Karpas-422 (cell line): ENCODE results near the gene IVL. TPM values are rescaled to one million over a fixed set of nuclear protein-coding genes. Genes with fewer than 3 reads are reported as not detected.

Experiments used
- DNase-seq: peaks from one replicate; pipeline ENCODE4 v3.0.0-alpha.2; 2015
- H2AFZ ChIP-seq: fragments of 200-600 bp; sonication (generic); 2 replicates; pipeline ENCODE4 v1.6.1; 2014; ENCODE audit warnings: antibody characterized with exemption, low read length, mixed read lengths
- H3K27ac ChIP-seq: fragments of 200-600 bp; sonication (generic); 2 replicates; pipeline ENCODE4 v1.5.1; 2014; ENCODE audit warnings: mild to moderate bottlenecking, low read length, moderate library complexity
- H3K27me3 ChIP-seq: fragments of 200-600 bp; sonication (generic); 2 replicates; pipeline ENCODE4 v1.6.1; 2014; ENCODE audit warnings: low read length, mixed read lengths
- H3K36me3 ChIP-seq: fragments of 200-600 bp; sonication (generic); 2 replicates; pipeline ENCODE4 v1.6.1; 2014; ENCODE audit warnings: low read length, mixed read lengths; ENCODE audit not compliant: insufficient read depth
- H3K4me1 ChIP-seq: fragments of 200-600 bp; sonication (generic); 2 replicates; pipeline ENCODE4 v1.6.1; 2014; ENCODE audit warnings: mild to moderate bottlenecking, low read length, mixed read lengths
- H3K4me2 ChIP-seq: fragments of 200-600 bp; sonication (generic); 2 replicates; pipeline ENCODE4 v1.6.1; 2014; ENCODE audit warnings: low read length, low read depth, mild to moderate bottlenecking; ENCODE audit not compliant: poor library complexity, severe bottlenecking
- H3K4me3 ChIP-seq: fragments of 200-600 bp; sonication (generic); 2 replicates; pipeline ENCODE4 v1.5.1; 2014; ENCODE audit warnings: mild to moderate bottlenecking, antibody characterized with exemption, low read length, mixed read lengths
- H3K79me2 ChIP-seq: fragments of 200-600 bp; sonication (generic); 2 replicates; pipeline ENCODE4 v1.6.1; 2014; ENCODE audit warnings: mild to moderate bottlenecking, low read length, mixed read lengths
- H3K9ac ChIP-seq: fragments of 200-600 bp; sonication (generic); 2 replicates; pipeline ENCODE4 v1.6.0; 2014; ENCODE audit warnings: low read length
- H3K9me2 ChIP-seq: fragments of 200-600 bp; sonication (generic), shearing (Covaris generic); replicated peaks from 2 replicates; pipeline ENCODE4 v1.6.0; 2014; ENCODE audit warnings: mild to moderate bottlenecking, low read length, moderate library complexity; ENCODE audit not compliant: insufficient read depth
- H3K9me3 ChIP-seq: fragments of 300-700, 200-600 bp; sonication (generic); 2 replicates; pipeline ENCODE4 v1.6.1; 2014; ENCODE audit warnings: low read length, mixed read lengths
- H4K20me1 ChIP-seq: fragments of 200-600 bp; sonication (generic); 2 replicates; pipeline ENCODE4 v1.6.1; 2014; ENCODE audit warnings: mild to moderate bottlenecking, antibody characterized with exemption, low read length, low read depth; ENCODE audit not compliant: insufficient read depth
- total RNA-seq: library from RNA; depleted of rRNA; stranded (reverse); fragments of >200 nt; shearing (Covaris generic); gene quantifications from 2 replicates; pipeline ENCODE4 v1.2.3, GENCODE V29; 2014; ENCODE audit warnings: low replicate concordance

IVL gene
- total RNA-seq, 1 experiment from 2014 or later = not detected

DNA sequence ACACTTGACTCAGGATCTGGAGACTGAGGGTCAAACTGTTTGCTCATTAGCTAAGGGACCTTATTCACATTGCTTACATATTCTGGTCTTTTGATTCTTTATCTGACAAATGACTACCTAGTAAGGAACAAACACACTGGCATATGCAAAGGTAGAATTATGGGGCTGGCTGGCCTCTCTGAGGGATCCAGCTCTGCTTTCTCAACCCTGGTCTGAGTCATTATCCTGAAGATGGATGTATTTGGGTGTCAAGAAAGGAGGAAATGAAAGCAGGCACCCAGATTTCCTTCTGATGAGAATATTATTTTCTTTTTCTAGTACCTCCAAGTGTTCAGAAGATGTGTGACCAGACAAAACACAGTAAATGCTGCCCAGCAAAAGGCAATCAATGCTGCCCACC, 24.3 kb upstream of the IVL start:
- Histone ChIP-seq H3K4me2 (no peak overlapping the region), H3K4me1 (peaks cover 5% of the 10 kb centered on the region; the same call in 1 of the 2 replicates), H3K79me2 (no peaks in the 10 kb centered on the region), H4K20me1 (no peaks in the 10 kb centered on the region), H3K9me3 (no peaks in the 10 kb centered on the region), H3K27me3 (no peaks in the 10 kb centered on the region), H3K27ac (no peak overlapping the region), H2AFZ (no peak overlapping the region), H3K36me3 (no peaks in the 10 kb centered on the region), H3K4me3 (no peak overlapping the region), H3K9ac (no peak overlapping the region), H3K9me2 (no peaks in the 10 kb centered on the region)
- no peak for DNase-seq

DNA sequence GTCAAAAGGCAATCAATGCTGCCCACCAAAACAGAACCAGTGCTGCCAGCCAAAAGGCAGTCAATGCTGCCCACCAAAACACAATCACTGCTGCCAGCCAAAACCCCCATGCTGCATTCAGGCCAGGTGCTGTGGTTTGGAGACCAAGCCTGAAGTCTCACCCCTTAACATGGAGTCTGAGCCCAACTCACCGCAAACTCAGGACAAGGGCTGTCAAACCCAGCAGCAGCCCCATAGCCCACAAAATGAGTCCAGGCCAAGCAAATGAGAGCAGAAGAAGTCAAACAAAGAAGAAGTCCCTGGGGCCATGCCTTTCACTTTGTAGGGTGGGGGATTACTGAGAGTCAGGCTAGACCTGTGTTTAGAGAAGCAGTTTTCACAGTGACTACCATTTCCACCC, 23.8 kb upstream of the IVL start:
- Histone ChIP-seq H3K4me1 (peaks cover 5% of the 10 kb centered on the region; the same call in 1 of the 2 replicates), H3K9me2 (no peaks in the 10 kb centered on the region), H4K20me1 (no peaks in the 10 kb centered on the region), H3K36me3 (no peaks in the 10 kb centered on the region), H3K27ac (no peak overlapping the region), H3K9ac (no peak overlapping the region), H2AFZ (no peak overlapping the region), H3K79me2 (no peaks in the 10 kb centered on the region), H3K4me2 (no peak overlapping the region), H3K27me3 (no peaks in the 10 kb centered on the region), H3K9me3 (no peaks in the 10 kb centered on the region), H3K4me3 (no peak overlapping the region)
- DNase-seq = no peak

DNA sequence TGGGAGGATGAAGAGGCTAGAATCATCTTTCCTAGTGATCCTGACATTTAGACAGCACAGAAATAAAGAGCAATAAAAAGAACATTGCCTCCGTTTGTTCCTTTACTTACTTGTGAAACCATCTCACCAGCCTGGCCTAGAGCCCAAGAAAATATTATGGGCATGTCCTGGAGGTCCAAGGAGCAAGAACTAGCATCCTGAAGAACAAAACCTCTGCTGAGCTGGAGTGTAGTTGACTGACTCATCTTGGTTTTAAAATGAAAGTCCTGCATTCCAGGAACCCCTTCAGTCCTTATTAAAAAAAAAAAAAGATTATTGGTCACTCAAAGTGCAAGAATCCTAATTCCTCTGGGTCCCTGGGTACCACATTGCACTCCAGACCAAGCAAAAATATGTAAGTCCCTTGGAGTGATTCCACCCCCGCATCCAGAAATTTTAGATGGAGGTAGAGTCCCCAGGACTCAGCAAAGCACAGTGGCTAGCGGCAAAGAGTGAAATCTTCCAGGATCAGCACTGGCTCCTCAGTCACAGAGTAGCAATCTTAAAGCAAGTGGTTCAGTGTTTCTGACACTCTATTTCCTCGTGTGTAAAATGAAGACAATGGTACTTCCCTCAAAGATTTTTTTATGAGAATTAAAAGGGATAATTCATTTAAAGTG, 23.3 kb upstream of the IVL start:
- Histone ChIP-seq H3K9me3 (no peaks in the 10 kb centered on the region), H3K36me3 (no peaks in the 10 kb centered on the region), H3K79me2 (no peaks in the 10 kb centered on the region), H2AFZ (no peak overlapping the region), H3K4me2 (no peak overlapping the region), H3K4me3 (no peak overlapping the region), H3K9me2 (no peaks in the 10 kb centered on the region), H4K20me1 (no peaks in the 10 kb centered on the region), H3K4me1 (peaks cover 5% of the 10 kb centered on the region; the same call in 1 of the 2 replicates), H3K9ac (no peak overlapping the region), H3K27me3 (no peaks in the 10 kb centered on the region), H3K27ac (no peak overlapping the region)
- DNase-seq = no peak

DNA sequence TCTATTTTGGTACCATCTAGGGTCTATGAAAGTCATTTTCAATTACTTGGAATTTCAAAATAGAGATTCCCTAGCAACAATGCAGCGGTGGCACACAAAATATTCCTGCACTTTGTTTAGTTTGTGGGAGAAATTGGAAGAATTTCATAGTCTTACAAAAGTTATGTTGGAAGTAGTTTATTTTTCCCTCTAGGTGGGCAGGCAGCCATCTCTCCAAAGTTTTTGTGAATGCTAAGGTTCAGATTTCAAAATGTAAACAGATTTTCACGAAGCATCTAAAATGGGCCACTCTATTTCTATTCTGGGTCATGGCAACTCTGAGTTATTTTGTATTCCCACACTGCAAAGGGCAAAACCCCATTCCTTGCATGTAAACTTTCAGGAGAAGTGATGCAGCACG, 22.3 kb upstream of the IVL start:
- Histone ChIP-seq H3K27ac (no peak overlapping the region), H3K9ac (no peak overlapping the region), H3K4me3 (no peak overlapping the region), H4K20me1 (no peaks in the 10 kb centered on the region), H3K27me3 (no peaks in the 10 kb centered on the region), H2AFZ (no peak overlapping the region), H3K4me1 (peaks cover 5% of the 10 kb centered on the region; the same call in 1 of the 2 replicates), H3K9me3 (no peaks in the 10 kb centered on the region), H3K36me3 (no peaks in the 10 kb centered on the region), H3K79me2 (no peaks in the 10 kb centered on the region), H3K4me2 (no peak overlapping the region), H3K9me2 (no peaks in the 10 kb centered on the region)
- DNase-seq = no peak

DNA sequence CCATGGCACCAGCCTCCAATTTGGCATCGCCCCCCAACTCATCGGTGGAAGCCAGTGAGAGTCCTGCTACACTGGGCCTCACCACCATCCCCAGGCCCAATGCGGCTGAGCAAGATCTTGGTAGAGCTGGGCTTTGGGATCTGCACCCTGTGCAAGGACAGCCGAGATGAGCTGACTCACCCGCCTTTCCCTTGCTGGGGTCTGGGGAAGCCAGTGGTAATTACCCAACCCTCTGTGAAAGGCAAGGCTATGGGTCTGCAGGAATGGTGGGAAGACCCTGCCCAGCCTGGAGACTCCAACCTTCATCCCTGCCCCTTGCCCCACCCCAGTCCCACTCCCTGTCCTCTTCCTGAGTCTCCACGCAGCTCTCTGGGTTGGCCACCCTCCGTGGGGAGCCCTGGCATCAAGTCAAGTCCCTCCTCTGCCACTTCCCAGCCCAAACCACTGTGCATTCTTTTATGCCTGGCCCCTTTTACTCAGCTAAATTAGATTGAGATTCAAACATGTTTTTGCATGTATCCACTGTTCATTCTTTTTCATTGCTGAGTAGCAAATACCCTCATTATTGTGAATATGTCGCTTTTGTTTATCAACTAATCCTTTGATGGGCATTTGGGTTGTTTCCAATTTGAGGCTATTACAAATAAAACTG, 21.5 kb upstream of the IVL start:
- DNase-seq = no peak
- no peaks in the 10 kb centered on the region for H3K9me2 ChIP-seq
- H3K4me2 ChIP-seq = no peak overlapping the region
- no peaks in the 10 kb centered on the region for H3K9me3 ChIP-seq
- no peaks in the 10 kb centered on the region for H3K36me3 ChIP-seq
- no peak overlapping the region for H3K4me3 ChIP-seq
- H2AFZ ChIP-seq = no peak overlapping the region
- no peaks in the 10 kb centered on the region for H4K20me1 ChIP-seq
- H3K27ac ChIP-seq = no peak overlapping the region
- H3K4me1 ChIP-seq = peaks cover 5% of the 10 kb centered on the region; the same call in 1 of the 2 replicates
- H3K9ac ChIP-seq = no peak overlapping the region
- no peaks in the 10 kb centered on the region for H3K79me2 ChIP-seq
- no peaks in the 10 kb centered on the region for H3K27me3 ChIP-seq

DNA sequence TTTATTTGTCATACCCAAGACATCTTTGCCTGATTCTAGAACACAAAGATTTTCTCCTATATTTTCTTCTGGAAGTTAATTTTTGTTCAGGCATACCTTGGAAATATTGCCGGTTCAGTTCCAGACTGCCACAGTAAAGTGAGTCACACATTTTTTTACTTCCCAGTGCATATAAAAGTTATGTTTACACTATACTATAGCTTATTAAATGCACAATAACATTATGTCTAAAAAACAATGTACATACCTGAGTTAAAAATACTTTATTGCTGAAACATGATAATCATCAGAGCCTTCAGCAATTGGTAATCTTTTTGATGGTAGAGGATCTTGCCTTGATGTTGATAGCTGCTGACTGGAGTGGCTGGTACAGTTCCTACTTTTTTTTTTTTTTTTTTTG, 20.2 kb upstream of the IVL start:
- H3K27ac ChIP-seq = no peak overlapping the region

DNA sequence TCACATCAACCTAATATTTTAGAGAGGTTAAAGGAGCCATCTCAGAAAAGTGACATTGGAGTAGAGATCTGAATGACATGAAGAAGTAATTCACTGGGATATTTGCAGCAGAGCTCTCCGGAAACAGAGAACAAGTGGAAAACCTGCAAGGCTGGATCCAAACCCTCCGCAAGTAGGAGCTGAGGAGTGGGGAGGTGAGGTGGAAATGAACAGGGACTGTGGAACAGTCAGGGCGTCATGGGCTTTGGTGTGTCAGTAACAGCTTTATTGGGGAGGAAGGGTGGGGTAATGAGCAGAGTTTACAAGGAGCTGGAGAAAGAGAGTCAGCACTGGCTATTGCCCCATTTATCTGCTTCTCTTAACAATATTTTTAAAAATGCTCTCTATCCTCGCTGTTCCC, 9.3 kb upstream of the IVL start:
- H3K9ac ChIP-seq = no peak overlapping the region
- H3K9me3 ChIP-seq = no peaks in the 10 kb centered on the region
- no peaks in the 10 kb centered on the region for H3K27me3 ChIP-seq
- H4K20me1 ChIP-seq = no peaks in the 10 kb centered on the region
- H3K4me3 ChIP-seq = no peak overlapping the region
- H3K9me2 ChIP-seq = no peaks in the 10 kb centered on the region
- DNase-seq = no peak
- H2AFZ ChIP-seq = no peak overlapping the region
- H3K4me2 ChIP-seq = no peak overlapping the region
- H3K79me2 ChIP-seq = no peaks in the 10 kb centered on the region
- H3K36me3 ChIP-seq = no peaks in the 10 kb centered on the region
- no peaks in the 10 kb centered on the region for H3K4me1 ChIP-seq
- H3K27ac ChIP-seq = no peak overlapping the region

More for the DNA sequence above, 20.2 kb upstream of the IVL start:
- DNase-seq = no peak
- no peaks in the 10 kb centered on the region for H3K9me2 ChIP-seq
- H3K4me3 ChIP-seq = no peak overlapping the region
- no peaks in the 10 kb centered on the region for H4K20me1 ChIP-seq
- no peaks in the 10 kb centered on the region for H3K27me3 ChIP-seq
- H2AFZ ChIP-seq = no peak overlapping the region
- no peaks in the 10 kb centered on the region for H3K36me3 ChIP-seq
- H3K9ac ChIP-seq = no peak overlapping the region
- no peaks in the 10 kb centered on the region for H3K79me2 ChIP-seq
- peaks cover 5% of the 10 kb centered on the region; the same call in 1 of the 2 replicates for H3K4me1 ChIP-seq
- no peak overlapping the region for H3K4me2 ChIP-seq
- no peaks in the 10 kb centered on the region for H3K9me3 ChIP-seq

DNA sequence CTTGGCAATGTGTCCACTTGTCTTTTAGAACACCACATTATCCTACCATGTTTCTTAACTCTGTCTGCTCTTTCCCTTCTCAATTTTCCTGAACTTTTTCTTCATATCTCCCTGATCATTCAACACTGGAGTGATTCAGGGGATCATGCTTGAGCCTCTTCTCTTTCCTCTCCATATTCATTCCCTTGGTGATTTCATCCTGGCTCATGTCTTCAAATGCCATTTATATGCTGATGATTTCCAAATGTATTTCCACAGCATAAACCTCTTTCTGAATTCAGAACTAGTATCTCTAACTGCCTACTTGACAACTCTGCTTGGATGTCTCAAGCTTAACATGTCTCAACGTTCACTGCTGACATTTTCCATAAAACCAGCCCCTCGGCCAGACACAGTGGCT, 8.5 kb upstream of the IVL start:
- no peaks in the 10 kb centered on the region for H3K9me3 ChIP-seq
- H3K9me2 ChIP-seq = no peaks in the 10 kb centered on the region
- H3K36me3 ChIP-seq = no peaks in the 10 kb centered on the region
- H3K27me3 ChIP-seq = no peaks in the 10 kb centered on the region
- no peak overlapping the region for H3K27ac ChIP-seq
- no peak for DNase-seq
- H3K4me3 ChIP-seq = no peak overlapping the region
- H3K79me2 ChIP-seq = no peaks in the 10 kb centered on the region
- no peak overlapping the region for H3K4me2 ChIP-seq
- no peak overlapping the region for H2AFZ ChIP-seq
- no peaks in the 10 kb centered on the region for H3K4me1 ChIP-seq
- no peak overlapping the region for H3K9ac ChIP-seq
- no peaks in the 10 kb centered on the region for H4K20me1 ChIP-seq
